Keratinocyte (primary cell): ENCODE measurements around the gene EID3. TPM values are rescaled to one million over a fixed set of nuclear protein-coding genes. Genes with fewer than 3 reads are reported as not detected.

Experiments used
- DNase-seq: peaks from one replicate; pipeline ENCODE4 v3.0.0-alpha.2; 2011; ENCODE audit warnings: low read depth, missing footprints, low spot score
- FAIRE-seq: peaks from 2 replicates; lab custom pipeline; 2011; peaks lifted over from hg19 to GRCh38; lab: Jason Lieb, UNC
- H2AFZ ChIP-seq: 2 replicates; pipeline ENCODE4 v1.6.0; 2012; ENCODE audit warnings: low read length, control low read depth, inconsistent platforms; ENCODE audit not compliant: control insufficient read depth
- H3K27ac ChIP-seq: 2 replicates; pipeline ENCODE4 v1.5.1; 2011; ENCODE audit warnings: low read length; ENCODE audit not compliant: control insufficient read depth, insufficient read depth
- H3K27me3 ChIP-seq: 3 replicates; pipeline ENCODE4 v1.6.0; 2011; ENCODE audit warnings: low read length; ENCODE audit not compliant: control insufficient read depth, insufficient read depth; ENCODE audit errors: extremely low read depth
- H3K36me3 ChIP-seq, 2 experiments: 2 replicates in 1 of 2; 3 replicates in 1 of 2; pipeline ENCODE4 v1.5.1; 2011; ENCODE audit warnings: low read length in 2 of 2, mild to moderate bottlenecking in 1 of 2; ENCODE audit not compliant: control insufficient read depth in 2 of 2, insufficient read depth in 2 of 2; ENCODE audit errors: extremely low read depth in 1 of 2
- H3K4me1 ChIP-seq: 3 replicates; pipeline ENCODE4 v1.5.1; 2011; ENCODE audit warnings: low read length; ENCODE audit not compliant: control insufficient read depth, insufficient read depth; ENCODE audit errors: extremely low read depth
- H3K4me2 ChIP-seq: 3 replicates; pipeline ENCODE4 v1.6.0; 2011; ENCODE audit warnings: low read depth, low read length; ENCODE audit not compliant: control insufficient read depth, insufficient read depth; ENCODE audit errors: extremely low read depth
- H3K4me3 ChIP-seq, 3 experiments: fragments of 200-600 bp in 1 of 3; sonication (generic) in 1 of 3; 2 replicates in 2 of 3; 3 replicates in 1 of 3; pipeline ENCODE4 v1.5.1; 2011 to 2016; ENCODE audit warnings: low read length in 3 of 3, mild to moderate bottlenecking in 3 of 3, control low read depth in 2 of 3, inconsistent platforms in 1 of 3, low read depth in 1 of 3, mixed read lengths in 1 of 3, mixed run types in 1 of 3, moderate library complexity in 1 of 3; ENCODE audit not compliant: control insufficient read depth in 2 of 3, insufficient read depth in 2 of 3; ENCODE audit errors: extremely low read depth in 1 of 3
- H3K79me2 ChIP-seq: 2 replicates; pipeline ENCODE4 v1.6.0; 2012; ENCODE audit warnings: low read length; ENCODE audit not compliant: control insufficient read depth, insufficient read depth
- H3K9ac ChIP-seq: 3 replicates; pipeline ENCODE4 v1.6.0; 2011; ENCODE audit warnings: low read length; ENCODE audit not compliant: control insufficient read depth, insufficient read depth; ENCODE audit errors: extremely low read depth
- H3K9me1 ChIP-seq: 3 replicates; pipeline ENCODE4 v1.6.0; 2011; ENCODE audit warnings: low read length; ENCODE audit not compliant: control insufficient read depth, insufficient read depth; ENCODE audit errors: extremely low read depth
- H3K9me3 ChIP-seq: 2 replicates; pipeline ENCODE4 v1.5.1; 2012; ENCODE audit warnings: low read depth, low read length; ENCODE audit not compliant: control insufficient read depth
- H4K20me1 ChIP-seq: 3 replicates; pipeline ENCODE4 v1.6.0; 2011; ENCODE audit warnings: low read length; ENCODE audit not compliant: control insufficient read depth, insufficient read depth; ENCODE audit errors: extremely low read depth
- EZH2 ChIP-seq: IDR thresholded peaks from one replicate; pipeline ENCODE4 v1.6.1; 2012; ENCODE audit warnings: inconsistent platforms, mild to moderate bottlenecking, low read length, moderate library complexity
- dilution Hi-C: fragments of 300-500 bp; cut with MboI; formaldehyde crosslinking; loops from one replicate; pipeline ENCODE4 v1.7.0; 2020; ENCODE audit warnings: low sequenced_read_pairs; ENCODE audit not compliant: extremely low pct_ligation_motif_present
- polyA plus RNA-seq, 5 experiments: library from polyadenylated mRNA; depleted of rRNA in 3 of 5; stranded (reverse) in 3 of 5; stranded (forward) in 1 of 5; unstranded in 1 of 5; fragments of >200 nt; gene quantifications; 1 replicate in 1 of 5; 2 replicates in 3 of 5; 3 replicates in 1 of 5; pipeline versions ENCODE4 v1.2.1 to v1.2.3, GENCODE V29; 2011 to 2012; ENCODE audit warnings: missing spikeins in 2 of 5, low read depth in 1 of 5, low replicate concordance in 1 of 5
- TF ChIP-seq, protein P1 (sequence below), 3 experiments: IDR thresholded peaks in 1 of 3; conservative IDR thresholded peaks in 1 of 3; optimal IDR thresholded peaks in 1 of 3; 2 replicates in 2 of 3; 3 replicates in 1 of 3; pipeline versions ENCODE3 to v1.5.1; 2011; ENCODE audit warnings: low read length in 3 of 3, mild to moderate bottlenecking in 3 of 3, moderate library complexity in 2 of 3, control low read depth in 1 of 3, inconsistent platforms in 1 of 3; ENCODE audit not compliant: insufficient read depth in 2 of 3; ENCODE audit errors: extremely low read depth in 1 of 3

Gene EID3
- polyA plus RNA-seq, 1 donor (not counting 4 experiments of a cell fraction or from before 2014, with no cell fraction given): 1.8 TPM

- no peak for DNase-seq
- peaks cover 24% of the 10 kb centered on the region for H4K20me1 ChIP-seq
- no peaks in the 10 kb centered on the region for H3K9me3 ChIP-seq
- FAIRE-seq: no peak
- TF ChIP-seq, protein P1, sequence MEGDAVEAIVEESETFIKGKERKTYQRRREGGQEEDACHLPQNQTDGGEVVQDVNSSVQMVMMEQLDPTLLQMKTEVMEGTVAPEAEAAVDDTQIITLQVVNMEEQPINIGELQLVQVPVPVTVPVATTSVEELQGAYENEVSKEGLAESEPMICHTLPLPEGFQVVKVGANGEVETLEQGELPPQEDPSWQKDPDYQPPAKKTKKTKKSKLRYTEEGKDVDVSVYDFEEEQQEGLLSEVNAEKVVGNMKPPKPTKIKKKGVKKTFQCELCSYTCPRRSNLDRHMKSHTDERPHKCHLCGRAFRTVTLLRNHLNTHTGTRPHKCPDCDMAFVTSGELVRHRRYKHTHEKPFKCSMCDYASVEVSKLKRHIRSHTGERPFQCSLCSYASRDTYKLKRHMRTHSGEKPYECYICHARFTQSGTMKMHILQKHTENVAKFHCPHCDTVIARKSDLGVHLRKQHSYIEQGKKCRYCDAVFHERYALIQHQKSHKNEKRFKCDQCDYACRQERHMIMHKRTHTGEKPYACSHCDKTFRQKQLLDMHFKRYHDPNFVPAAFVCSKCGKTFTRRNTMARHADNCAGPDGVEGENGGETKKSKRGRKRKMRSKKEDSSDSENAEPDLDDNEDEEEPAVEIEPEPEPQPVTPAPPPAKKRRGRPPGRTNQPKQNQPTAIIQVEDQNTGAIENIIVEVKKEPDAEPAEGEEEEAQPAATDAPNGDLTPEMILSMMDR (optimal IDR thresholded peaks at IDR 0.05 in 1 of 3, IDR thresholded peaks at IDR 0.05 in 1 of 3, conservative IDR thresholded peaks at IDR 0.05 in 1 of 3; ENCODE audit: extremely low read depth in 1 of 3, insufficient read depth in 2 of 3, low read length in 3 of 3): no peak
- TF ChIP-seq EZH2: no peak
- H3K27me3 ChIP-seq: no peaks in the 10 kb centered on the region
- H3K9me1 ChIP-seq: no peaks in the 10 kb centered on the region
- peaks cover 93% of the 10 kb centered on the region for H3K79me2 ChIP-seq
- H3K36me3 ChIP-seq: peaks cover 18 to 38% of the 10 kb centered on the region in 2 experiments
- H3K4me2 ChIP-seq: no peak overlapping the region
- H3K27ac ChIP-seq: no peak overlapping the region
- H3K4me3 ChIP-seq: no peak overlapping the region
- dilution Hi-C loops: no loop called here
- H2AFZ ChIP-seq: no peak overlapping the region
- no peak overlapping the region for H3K9ac ChIP-seq
- H3K4me1 ChIP-seq: peaks cover 32% of the 10 kb centered on the region
These were observed 6.8 kb upstream of the EID3 start for GRCh38 chr12:104296718-104297117.

DNA sequence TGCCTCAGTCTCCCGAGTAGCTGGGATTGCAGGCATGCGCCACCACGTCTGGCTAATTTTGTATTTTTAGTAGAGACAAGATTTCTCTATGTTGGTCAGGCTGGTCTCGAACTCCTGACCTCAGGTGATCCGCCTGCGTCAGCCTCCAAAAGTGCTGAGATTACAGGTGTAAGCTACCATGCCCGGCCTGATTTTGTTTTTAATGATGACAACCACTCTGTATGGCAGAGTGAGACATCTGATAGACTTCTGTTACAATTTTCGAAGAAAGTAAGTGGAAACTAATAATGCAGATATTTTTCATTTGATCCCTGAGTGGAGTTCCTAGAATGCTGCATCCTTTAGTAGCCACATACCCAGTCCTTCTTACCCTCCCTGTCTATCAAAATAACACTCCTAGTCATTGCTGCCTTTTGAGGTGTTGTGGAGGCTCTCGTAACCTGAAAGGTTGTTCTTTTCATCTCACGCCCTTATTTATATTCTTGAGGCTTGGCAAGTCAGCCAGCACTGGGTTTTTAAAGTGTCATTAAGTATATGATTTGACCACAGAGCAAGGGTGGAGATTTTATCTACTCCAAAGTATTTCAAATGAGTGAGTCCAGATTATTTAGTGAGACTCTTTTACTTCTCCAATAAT, 5.9 kb upstream of the EID3 start:
- Histone ChIP-seq H3K4me3 (no peak overlapping the region), H3K9me3 (no peaks in the 10 kb centered on the region), H3K27ac (no peak overlapping the region), H3K79me2 (peaks cover 91% of the 10 kb centered on the region), H3K4me1 (peaks cover 28% of the 10 kb centered on the region), H3K9me1 (no peaks in the 10 kb centered on the region), H3K4me2 (no peak overlapping the region), H3K9ac (no peak overlapping the region), H2AFZ (no peak overlapping the region), H4K20me1 (peaks cover 24% of the 10 kb centered on the region), H3K36me3 (peaks cover 15 to 38% of the 10 kb centered on the region in 2 experiments), H3K27me3 (no peaks in the 10 kb centered on the region)
- dilution Hi-C loops: no loop called here
- no peak for DNase-seq
- TF ChIP-seq, protein P1 (optimal IDR thresholded peaks at IDR 0.05 in 1 of 3, IDR thresholded peaks at IDR 0.05 in 1 of 3, conservative IDR thresholded peaks at IDR 0.05 in 1 of 3; ENCODE audit: extremely low read depth in 1 of 3, insufficient read depth in 2 of 3, low read length in 3 of 3): no peak
- TF ChIP-seq EZH2: no peak
- FAIRE-seq: no peak
